ENCODE measurements around the gene PLPPR3.

DNA sequence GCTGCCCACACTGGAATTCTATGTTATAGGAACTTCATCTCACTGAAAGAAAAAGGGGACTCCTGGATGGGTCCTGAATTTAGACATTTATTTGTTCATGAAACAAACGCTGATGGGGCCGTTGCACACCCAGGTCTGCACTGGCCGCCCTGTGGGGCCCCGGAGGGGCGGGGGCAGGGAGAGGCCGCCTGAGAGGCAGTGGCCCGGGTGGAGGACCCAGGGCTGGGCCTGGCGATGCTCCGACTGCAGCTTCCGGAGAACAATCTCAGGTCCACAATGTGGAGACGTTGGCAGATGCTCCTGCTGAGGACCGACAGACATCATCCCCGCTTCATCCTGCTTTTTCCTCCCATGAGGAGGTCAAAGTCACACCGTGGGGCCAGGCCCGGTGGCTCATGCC lies 40.8 kb downstream of the PLPPR3 start:
- no peak for TF ChIP-seq POLR2A (IDR thresholded peaks at IDR 0.05; ENCODE audit: low read length)
- no peak for TF ChIP-seq GATA1 (IDR thresholded peaks at IDR 0.05; ENCODE audit: low read depth, low read length)

All from erythroblast (primary cell).